GM18868 (cell line): ENCODE results near the gene PXDC1.

Experiments used
- ATAC-seq: cut with Tn5 transposase; IDR thresholded peaks from one replicate; pipeline ENCODE4 v1.9.1; 2021; ENCODE audit warnings: mild to moderate bottlenecking, moderate library complexity; ENCODE audit not compliant: unreplicated experiment

PXDC1 gene, protein sequence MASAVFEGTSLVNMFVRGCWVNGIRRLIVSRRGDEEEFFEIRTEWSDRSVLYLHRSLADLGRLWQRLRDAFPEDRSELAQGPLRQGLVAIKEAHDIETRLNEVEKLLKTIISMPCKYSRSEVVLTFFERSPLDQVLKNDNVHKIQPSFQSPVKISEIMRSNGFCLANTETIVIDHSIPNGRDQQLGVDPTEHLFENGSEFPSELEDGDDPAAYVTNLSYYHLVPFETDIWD

DNA sequence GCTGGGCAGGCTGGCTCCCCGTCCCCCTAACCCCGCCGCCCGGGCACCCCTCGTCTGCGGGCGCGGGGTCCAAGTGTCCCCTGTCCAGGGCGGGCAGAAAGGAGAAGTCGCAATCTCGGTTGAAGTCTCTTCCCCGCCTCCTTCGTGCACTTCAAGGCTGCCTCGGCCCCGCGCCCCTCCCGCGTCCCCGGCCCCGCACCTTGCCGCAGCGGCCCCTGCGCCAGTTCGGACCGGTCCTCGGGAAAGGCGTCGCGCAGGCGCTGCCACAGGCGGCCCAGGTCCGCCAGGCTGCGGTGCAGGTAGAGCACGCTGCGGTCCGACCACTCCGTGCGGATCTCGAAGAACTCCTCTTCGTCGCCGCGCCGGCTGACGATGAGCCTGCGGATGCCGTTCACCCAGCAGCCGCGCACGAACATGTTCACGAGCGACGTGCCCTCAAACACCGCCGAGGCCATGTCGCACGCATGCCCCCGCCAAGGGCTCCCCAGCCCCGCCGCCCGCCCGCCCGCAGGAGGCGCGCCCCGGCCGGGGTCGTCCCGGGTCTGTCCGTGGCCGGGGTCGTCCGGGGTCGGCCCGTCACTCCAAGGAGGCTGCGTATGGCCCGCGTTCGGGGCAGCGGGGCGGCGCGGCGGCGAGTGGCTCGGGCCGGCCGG, at the start of gene PXDC1:
TSS of gene PXDC1 (minus strand) at position 637 of the 653 bp plus-strand sequence. CDS start at position 455, 182 bp downstream.
- peak; percentile 16 for ATAC-seq

DNA sequence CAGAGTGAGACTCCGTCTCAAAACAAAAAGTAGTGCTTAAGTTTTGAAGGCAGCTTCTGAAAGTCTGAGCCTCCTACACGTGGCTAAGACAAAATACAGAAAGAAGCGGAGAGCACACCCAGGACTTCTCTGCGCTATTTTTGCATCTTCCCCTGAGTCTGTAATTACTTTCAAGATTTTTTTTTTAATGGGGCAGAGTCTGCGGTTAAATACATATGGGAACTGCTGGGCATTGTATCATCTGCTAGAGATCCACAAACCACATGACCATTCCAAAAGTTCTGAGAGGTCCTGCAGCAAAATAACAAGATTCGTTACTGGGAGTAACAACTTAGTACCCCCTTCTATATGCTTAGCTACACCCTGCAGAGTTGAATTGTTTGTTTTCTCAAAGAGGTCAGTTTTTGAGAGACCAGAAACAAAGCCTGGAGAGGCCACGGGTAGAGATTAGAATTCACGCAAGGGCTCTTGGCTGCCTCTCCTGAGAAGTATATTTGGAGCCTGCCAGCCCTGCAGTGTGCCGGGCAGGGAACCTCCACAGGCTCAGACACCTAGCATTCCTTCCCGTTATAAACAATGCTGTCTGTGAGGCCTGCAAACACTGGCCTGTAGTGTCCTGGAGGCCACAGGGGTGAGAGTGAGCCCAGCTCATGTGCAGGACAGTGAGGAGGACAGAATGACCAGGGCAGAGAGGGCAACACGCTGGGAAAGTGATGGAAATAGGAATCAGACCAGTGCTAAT, 49.5 kb upstream of the PXDC1 start:
- ATAC-seq: no peak

DNA sequence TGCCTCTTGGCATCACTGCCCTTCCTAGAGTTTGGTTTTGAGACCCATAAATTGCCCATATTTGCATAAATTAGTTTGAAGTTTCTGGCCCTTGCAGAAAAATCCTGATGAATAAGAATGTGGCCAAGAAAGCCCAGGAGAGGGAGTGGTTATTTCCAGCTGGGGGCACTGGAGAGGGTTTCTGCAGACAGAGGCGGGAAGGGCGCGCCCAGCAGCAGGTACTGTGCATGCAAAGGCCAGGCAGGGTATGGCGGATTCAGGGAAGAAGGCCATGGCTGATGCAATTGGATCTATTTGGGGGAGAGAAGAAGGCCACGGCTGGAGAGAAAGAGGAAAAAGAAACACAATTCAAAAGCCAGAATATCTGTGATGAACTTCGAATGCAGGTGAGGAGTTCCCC, 48.2 kb upstream of the PXDC1 start:
- no peak for ATAC-seq

DNA sequence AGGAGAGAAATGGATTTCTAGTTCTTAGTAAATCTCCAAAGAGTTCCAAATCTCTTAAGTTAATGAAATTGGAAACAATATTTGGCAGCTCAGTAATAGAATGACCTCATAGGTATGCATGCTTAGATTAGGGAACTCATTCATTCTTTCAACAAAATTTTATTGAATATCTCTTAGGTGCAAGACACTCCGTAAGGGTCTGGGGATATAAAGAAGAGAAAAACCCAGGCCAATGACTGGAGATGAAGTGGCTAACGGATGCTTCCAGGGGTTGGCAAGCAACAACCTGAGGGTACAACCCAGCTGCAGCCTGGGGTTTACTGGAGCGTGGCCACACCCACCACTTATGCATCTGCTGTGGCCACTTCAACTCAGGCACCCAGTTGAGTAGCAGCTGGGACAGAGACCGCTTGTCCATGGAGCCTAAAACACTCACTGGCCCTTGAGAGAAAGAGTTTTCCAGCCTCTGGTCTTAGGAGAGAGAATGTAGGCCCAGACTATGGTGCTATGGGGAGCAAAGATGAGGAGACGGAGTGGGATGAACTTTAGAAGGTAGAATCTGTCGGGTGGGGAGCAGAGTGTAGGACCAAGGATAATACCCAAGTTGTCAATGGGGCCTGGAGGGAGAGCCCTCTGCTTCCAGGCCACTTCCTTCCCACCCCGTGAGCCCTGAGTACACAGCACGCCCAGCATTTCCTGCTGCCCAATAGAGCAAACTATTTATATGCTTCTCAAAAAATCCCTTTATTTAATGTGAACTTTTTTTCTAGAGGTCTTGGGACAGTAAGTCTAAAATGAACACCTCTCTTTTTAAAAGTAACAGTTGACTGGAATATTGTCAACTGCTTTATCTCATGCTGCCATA, 46.8 kb upstream of the PXDC1 start:
- no peak for ATAC-seq

DNA sequence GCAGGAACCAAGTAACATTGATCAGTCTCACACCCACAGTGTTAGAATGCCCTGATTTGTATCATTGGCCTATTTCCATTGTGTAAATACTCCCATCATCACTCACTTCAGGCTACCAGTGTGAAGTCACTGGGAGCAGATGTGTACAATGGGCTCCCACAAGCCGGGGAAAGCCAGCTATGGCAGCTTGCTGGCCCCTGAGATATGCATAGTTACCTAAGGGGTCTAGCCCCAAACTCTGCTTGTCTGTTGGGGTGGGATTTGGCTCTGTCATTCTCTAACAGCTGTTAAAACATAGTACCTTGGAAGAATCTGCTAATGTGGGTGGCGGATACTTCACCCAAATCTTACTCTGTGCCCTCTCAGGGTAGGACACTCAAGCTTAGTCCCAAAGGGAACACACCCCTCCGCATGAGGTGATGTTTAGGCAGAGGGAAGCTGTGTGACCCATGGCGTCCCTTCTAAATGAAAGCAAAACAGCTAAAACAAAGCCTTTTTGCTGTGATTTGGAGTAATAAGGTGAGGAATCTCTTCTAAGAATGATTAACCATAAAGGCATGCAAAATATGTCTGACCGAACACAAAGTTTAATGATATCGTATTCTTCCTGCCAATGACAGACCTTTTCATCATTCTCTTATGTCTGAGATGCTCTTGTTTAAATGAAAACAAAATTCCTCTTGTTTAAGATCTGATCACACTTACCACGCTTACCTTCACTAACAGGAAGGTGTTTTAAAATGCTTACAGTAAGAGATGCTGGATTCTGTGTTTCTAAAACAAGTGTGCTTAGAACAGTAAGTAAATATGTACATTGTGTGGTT, 45.9 kb upstream of the PXDC1 start:
- no peak for ATAC-seq

DNA sequence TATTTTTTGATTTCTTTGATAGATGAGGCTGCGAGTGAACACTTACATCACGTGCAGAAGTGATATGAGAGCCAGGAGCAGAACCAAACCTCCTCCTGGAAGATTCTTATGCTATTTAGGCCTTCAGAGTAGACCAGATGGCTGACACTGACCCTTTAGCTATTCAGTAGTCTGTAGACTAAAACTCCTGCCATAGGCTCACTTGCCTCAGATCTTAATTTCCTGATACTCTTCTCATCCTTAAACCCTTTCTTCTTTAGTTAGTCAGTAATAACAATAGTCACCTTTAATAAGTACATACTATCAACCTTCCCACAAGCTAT, 45.2 kb upstream of the PXDC1 start:
- ATAC-seq: no peak

DNA sequence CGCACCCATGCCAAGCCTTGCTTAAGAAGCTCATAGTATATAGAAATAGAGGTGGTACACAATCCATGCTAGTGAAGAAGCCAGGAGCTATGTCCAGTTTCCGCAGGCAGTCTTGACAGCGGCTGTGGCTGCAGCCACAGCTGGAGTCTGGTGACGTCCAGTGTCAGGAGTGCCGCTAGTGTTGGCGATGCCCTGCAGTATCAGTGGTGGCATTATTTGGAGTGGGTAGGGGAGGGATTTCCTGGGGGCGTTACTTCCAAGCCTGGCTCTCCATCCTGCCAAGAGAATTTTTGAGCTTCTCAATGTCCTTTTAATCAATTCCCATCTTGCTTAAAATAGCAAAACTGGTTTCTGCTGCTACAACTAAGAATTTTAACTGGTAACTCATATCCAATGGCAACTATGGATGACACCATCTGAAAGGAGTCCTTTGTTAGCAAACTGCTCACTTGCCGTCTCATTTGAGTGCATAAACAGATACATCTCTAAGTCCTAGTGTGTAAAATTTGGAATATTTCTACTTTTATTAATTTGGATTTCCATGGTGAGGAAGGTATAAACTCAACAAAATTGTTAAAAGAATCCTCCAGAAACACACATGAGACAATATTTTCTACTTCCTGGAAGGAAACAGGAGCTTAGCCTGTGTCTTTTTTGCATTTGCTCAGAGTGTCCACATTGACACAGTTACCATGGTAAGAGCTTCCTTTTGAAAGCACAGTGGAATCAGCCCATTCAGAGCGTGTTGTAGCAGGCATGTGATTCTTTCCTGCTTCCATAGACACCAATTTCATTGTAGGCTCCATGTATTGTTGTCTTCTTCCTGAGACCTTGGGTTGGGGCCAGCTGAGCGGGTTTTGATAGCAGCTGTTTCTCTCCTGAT, 44.6 kb upstream of the PXDC1 start:
- ATAC-seq: no peak

DNA sequence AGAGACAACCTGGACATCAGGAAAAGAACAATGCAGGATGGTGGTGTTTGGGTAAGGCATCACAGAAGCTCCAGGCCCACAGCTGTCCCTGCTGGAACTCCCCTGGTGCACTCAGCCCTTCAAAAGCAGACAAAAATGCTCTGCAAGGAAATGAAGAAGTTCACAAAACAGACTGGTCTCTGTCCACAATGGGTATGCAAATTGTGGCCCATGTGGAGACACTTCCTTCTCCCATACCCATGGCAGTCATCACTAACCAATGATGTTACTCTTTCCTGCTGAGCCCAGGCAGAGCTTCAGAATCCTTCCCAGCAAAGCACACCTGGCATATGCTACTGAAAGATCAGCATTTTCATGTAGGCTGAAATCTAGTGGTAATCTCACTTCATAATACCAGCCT, 42.6 kb upstream of the PXDC1 start:
- ATAC-seq: peak; percentile 70

DNA sequence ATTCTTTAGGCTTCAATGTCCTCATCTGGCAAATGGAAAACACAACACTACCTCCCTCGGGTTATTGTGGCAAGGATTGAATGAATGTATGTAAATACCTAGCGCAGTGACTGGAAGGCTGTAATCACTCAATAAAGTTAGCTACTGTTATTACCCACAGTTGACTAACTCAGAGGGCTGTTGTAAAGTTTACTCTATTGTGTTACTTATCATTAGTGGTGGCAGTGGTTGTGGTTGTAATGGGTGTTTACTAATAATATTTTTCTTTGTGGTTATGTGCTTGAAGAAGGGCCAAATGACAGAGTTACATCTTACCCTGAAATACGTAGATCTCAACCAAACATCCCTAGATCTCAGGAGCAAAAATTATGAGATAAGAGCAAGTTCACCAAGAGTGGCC, 42.0 kb upstream of the PXDC1 start:
- ATAC-seq: peak; percentile 31

DNA sequence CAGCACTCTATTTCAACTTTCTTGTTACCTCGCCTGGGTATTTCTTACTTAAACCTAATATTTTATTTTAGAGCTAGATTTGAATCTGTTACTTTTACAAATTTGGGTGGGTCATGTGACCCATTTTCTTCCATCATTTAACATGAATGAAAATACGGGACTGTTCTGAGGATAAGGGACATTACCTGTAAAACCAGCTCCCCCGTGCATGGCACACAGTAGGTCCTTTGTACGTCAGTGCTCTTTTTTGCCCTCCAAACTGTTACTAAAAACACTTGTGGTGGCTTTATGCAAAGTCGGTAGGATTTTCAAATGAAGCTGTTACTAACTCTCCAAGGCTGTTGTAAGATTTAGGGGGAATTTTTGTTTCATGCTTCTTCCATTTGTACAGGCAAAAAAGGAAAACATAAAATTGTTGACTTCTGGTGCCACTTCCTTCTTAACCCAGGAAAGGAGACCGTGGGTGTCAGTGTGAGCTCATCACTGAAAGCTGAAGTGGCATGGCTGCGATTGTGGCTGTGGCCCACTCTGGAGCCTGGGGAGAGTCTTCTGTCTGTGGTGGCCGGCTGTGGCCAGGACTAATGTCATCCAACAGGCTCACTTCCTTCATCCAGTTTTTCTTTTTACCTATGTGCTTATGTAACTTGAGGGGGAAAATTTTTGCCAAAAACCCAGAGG, 40.2 kb upstream of the PXDC1 start:
- no peak for ATAC-seq

DNA sequence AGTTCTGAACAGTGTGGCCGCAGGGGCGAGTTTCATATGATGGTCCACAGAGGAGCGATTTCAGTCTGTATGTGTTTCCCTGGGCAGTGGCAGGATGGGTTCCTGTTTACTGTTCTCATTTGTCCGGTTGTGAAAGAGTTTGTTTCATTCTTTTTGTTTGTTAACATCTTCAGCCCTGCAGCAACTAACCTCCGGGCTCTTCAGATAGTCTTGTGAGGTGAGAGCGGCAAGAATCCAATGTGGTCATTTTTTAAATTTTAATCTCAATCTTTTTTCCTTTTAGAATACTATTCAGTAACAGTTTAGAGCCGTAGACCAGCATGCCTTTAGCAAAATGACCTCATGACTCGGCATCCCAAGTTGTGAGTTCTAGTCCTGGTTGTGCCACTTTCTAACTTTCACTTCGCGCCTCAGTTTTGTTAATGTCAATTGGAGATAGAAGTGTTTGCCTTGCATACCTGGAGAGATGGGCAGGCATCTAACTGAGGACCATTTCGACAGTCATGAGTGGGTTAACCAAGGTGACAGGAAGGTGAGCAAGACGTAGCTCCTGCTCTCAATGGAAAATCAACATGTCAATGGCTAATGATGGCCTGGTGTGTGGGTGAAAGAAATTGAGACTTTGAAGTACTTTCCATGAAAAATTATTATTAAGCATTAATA, 38.5 kb upstream of the PXDC1 start:
- no peak for ATAC-seq

DNA sequence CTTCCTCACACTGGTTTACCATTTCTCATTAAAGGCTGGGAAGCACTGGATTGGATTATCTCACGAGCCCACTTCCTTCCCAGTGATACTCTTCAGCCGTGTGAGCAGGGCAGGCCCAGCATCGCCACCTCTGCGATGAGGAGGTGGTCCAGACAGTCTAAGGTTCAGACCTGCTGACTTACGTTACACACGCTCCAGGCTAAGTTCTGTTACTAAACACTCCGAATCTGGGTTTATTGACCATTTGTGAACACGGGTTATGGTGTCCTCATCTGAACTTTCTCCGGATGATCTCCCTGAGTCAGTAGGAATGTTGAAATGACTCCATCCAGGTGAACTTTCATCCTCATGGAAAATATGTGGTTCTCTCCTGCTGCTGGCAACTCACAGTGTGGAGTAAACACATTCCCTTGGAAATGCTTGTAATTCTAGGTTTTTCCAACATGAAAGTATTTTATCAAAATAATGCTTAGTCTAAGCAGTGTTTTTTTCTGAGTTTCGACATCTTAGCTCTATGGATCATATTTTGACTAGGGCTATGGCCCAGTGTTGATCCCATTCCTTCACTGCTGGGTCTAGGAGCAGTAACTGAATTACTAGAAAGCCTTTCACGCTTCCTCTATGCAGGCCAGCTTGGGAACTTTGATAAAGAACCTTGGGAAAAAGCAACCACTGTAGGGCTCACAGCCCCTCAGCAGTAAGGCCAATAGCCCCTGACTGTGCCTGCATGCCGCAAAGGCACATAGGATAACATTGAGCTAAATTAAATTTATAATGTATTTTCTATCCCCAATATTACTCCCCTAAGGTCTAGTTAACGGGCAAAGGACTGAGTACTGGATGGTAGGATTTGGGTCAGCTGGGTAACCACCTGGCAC, 37.7 kb upstream of the PXDC1 start:
- ATAC-seq: no peak

DNA sequence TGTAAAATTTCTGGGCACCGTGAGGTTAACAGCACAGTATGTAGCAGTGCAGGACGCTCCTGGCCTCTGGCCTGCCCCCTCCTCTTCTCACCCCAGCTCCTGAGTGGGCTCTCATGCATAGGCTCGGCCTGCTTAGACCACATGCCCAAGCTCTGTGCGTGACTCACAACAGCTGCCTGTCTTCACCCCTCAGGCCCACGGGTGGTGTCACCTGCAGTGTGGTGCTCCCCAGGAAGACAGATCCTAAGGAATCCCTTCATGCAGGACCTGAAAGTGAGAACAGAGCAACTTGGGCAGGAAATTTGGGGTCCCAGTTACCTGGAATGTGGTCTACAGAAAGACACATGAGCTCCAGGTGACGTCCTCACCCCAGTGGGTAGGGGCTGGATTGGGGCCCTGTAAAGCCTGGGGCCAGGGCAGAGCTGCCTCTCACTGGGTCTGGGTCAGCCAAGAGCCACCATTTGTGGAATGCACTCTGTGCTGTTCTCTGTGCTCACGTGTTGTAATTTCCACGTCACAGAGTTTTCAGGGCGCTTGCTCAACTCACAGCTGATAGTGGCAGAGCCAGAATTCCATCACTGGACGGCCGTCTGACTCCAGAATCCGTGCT, 37.0 kb upstream of the PXDC1 start:
- ATAC-seq: no peak

DNA sequence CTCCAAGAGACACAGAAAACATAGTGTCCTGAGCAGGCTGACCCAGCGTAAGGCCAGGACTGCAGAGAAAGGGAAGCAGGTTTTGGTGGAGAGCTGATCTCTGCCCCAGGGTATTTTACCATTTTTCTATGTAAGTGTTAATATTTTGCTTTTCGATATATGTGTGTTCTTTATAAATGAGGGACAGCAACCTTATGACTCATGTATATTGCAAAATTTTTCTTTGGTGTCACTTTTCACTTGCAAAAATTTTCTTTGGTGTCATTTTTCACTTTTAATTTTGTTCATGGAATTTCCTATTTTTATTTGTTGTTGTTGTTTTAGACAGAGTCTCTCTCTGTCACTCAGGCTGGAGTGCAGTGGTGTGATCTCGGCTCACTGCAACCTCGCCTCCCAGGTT, 34.6 kb upstream of the PXDC1 start:
- ATAC-seq: no peak

DNA sequence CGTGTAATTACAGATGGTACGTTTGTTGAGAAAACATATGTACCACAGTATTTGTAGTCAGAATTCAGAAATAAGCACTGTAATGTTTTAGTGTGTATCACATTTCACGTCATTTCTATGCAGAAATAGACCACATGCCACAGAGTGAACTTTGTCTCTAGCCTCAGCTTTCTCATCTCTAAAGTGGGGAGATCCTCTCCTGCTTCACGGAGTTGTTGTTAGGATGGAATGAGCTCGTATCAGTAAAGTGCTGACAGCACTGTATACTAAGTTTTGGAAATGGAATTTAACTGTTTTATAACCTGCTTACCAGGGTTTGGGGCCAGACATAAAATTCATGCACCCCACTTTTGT, 34.2 kb upstream of the PXDC1 start:
- ATAC-seq: no peak

DNA sequence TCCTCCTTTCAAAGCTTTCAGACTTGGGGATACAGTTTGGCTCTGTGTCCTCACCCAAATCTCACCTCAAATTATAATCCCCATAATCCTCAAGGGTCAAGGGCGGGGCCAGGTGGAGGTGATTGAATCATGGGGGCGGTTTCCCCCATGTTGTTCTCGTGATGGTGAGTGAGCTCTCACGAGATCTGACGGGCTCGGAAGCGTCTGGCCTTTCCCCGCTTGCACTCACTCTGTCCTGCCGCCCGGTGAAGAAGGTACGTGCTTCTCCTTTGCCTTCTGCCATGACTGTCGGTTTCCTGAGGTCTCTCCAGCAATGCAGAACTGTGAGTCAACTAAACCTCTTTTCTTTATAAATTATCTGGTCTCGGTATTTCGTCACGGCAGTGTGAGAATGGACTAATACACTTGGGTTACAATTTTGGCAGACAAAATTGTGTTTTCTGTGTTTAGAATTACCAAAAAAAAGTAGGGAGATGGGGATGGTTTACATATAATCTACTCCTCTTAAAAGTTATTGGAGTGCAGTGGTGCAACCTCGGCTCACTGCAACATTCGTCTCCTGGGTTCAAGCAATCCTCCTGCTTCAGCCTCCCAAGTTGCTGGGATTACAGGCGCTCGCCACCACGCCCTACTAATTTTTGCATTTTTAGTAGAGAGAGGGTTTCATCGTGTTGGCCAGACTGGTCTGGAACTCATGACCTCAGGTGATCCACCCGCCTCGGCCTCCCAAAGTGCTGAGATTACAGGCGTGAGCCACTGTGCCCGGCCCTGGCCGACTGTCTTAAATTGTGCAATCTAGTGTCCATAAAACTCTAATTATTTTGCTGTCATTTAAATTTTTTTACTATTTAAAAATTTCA, 33.6 kb upstream of the PXDC1 start:
- no peak for ATAC-seq
